ENCODE measurements around the gene S100A8. TPM values are rescaled to one million over a fixed set of nuclear protein-coding genes. Genes with fewer than 3 reads are reported as not detected.
"Not testable (repeated sequence)": the region's sequence is repeated elsewhere in the genome, so short reads cannot be mapped to it uniquely, and the experiment has no call there.

Gene S100A8
- polyA plus RNA-seq (2013, experiment 1 of 2; ENCODE audit: insufficient read length) = not detected
- 0.63 TPM for polyA plus RNA-seq (2013, experiment 2 of 2; ENCODE audit: insufficient read length)

DNA sequence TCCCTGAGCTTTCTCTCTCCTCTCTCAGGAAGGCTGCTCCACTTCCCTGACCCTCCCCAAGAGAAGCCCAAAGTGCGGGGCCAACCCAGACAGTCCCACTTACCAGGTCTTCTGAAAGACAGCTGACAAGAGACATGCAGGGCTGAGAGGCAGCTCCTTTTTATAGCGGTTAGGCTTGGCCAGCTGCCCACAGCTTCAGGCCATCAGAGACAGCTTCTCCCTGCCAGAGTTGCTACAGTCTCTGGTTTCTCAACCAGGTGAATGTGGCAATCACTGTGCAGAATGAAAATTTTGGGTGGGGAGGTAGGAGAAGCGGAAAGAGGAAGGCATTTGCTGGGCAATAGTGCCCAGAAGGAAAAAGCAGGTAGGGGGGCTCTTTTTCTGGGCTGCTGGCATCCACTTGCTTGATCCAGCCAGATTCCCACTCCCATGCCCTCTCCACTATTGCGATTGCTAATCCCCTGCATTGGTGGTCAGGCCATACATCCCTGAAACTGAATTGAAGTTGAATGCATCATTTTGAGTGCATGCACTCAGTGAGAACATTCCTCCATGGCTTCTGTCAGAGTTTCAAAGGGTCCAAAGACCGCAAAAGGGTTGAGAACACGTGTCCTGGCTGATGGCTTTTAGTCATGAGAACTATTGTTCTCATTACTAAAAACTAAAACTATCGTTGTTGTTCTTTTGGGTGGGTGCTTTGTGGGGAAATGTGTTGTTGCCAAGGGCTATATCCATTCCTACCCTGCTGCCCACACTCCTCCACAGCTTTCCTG lies at the start of gene S100A8:
Gene S100A8, minus strand, starts transcription at position 136 of the 773 bp plus-strand sequence. CDS start 538 bp downstream, outside the sequence.
- no peak for DNase-seq

DNA sequence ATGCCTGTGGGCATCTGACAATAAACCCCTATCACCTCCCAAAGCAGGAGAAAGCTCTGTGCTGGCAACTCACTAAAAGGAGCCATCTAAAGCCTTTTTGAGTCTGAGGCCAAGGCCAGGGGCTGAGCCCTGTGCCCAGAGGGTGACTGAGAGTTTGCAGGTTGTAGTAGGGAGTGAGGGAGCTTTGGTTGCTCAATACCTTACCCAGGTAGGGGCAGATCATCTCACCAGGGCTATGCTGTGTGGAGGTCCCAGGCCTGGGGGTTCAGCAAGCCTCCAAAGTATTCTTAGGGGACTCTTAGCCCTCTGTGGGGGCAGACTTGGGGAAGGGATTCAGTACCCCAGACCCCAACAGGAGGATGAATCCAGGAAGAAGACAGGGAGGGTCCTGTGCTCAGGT lies 48.4 kb upstream of the S100A8 start:
- DNase-seq = no peak

DNA sequence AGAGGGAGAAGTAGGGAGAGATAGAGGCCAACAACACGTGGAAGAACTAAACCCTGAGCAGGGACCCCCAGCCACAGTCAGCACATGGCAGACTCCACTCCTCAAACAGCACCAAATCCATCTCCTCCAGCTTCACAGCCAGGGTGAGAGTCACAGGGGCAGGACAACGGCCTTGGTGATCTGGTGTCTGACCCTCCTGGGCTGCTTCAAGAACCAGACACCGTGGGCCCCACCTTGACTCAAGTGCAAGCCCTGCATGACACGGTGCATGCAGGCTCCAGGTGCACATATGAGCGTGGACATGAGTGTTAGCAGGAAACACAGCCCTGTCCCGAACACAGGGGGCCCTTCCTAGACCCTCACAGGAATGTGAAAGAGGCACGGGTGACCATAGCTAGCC lies 47.7 kb upstream of the S100A8 start:
- no peak for DNase-seq

DNA sequence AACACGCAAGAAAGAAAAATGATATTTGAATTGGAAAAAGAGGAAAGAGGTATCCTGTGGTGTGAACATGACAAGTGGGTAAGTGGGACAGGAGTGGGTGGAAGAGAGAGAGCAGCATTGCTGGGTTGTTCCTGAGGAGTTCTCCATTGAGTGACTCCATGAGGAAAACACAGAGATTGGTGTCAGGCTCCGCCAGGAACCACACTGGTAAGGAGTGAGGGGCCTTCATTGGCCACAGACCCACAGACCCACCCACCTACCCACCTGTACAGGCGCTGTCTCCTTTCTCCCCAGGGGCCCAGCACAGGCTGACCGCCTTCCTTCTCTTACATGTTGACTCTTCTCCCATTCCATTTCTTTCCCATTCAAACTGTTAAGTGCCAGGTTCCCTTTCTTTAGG lies 46.4 kb upstream of the S100A8 start:
- no peak for DNase-seq

DNA sequence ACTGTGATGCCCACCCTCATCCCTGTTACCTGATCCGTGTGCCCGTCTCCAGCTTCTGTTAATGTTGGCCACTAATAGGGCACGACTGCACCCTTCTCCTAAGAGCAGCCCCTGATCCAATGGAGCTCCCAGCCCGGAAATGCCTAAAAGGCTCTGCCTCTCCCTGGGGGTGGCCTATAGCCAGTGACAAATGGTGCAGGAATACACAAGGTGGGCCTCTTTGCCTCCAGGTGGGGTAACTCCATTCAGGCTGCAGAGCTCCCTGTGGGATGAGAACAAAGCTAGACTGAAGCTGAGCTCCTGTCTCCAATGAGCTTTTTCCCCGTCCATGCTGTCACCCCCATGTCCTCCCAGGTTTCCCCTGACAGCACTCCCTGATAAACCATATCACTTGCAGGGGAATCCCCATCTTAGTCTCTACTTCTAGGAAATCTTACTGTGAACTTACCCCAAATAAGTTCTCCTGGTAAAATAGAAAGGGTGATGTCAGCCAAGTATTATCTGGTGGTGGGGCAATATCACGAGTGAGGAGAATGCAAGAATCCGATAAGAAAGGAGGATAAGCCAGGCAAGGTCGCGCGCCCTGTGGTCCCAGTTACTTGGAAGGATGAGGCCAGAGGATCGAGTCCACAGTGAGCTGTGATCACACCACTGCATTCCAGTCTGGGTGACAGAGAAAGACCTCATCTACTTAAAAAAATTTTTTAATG lies 44.0 kb upstream of the S100A8 start:
- no peak for DNase-seq

DNA sequence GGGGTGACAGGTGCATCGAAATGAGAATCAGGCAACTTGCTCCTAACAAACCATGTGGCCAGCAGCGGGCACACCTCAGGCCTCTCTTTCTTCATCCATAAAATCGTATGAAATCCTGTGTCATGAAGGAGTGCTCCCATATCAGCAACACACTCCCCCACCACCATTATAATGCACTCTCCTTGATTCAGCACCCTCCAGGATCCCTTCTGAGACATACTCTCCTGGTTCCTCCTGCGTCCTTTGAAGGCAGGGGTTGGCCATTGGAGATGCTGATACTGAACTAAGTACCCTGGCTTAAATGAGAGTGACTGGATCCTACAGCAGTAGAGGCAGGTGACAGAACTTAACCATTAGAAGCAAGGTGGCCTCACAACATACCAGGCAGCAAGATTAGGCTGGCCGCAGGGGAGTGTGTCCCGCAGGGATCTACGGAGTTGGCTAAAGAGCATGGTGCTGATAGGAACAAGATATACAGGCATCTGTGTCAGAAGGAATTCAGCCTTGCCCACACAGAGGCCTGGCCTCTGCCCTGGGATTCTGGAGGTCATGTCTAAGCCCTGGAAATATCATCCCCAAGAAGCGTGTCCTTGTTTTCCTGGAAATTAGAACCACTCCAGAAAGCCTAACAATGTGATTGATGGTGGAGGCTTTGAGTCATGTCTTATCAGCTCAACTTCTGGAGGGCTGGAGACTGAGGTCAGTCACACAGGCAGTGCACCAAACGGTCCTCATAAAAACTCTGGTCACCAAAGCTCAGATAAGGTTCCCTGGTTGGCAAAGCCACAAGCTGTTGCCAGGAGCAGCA lies 42.2 kb upstream of the S100A8 start:
- DNase-seq = no peak

DNA sequence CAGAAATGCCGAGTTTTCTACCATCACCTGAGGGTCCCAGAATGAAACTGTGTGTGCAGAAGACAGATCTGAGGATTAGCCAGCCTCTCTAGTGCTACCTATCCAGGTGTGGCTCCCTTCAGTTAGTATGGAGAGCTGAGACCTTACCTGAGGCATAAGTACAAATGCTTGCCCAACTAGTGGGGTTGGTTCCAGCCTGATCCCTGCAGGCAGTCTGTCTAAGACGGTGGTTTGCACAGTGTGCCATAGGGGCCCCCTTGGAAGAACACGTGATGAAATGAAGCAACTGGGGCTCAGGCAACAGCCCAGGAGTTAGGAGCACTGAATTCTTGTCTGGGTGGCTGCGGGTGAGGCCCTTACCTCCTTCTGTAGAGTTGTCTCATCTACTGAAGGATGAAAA lies 41.1 kb upstream of the S100A8 start:
- no peak for DNase-seq

DNA sequence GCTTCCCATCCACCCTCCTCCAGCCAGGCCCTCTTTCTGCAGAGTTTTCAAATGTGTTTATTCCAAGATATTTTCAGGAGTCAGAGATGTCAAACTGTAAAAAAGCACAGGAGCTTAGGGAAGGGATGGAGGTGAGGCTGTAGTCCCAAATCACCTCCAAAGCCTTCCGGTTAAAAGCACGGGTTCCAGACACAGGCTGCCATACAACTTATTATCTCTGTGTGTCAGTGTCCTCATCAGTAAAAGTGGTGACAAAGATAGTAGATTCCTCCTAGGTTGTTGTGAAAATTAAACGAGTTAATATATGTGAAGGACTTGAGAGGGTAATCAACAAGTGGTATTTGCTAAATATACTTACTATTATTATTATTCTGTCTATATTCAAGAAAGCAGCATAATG lies 40.6 kb upstream of the S100A8 start:
- DNase-seq = no peak

DNA sequence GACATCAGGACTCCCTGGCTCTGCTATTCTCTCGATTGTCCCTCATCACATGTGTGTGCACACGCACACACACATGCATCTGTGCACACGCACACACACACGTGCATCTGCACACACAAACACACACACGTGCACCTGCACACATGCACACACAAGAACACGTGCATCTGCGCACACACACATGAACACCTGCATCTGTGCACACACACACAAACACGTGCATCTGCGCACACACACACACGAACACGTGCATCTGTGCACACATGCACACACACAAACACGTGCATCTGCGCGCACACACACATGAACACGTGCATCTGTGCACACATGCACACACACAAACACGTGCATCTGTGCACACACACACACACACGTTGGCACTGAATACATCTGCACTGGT lies 40.1 kb upstream of the S100A8 start:
- DNase-seq = no peak

DNA sequence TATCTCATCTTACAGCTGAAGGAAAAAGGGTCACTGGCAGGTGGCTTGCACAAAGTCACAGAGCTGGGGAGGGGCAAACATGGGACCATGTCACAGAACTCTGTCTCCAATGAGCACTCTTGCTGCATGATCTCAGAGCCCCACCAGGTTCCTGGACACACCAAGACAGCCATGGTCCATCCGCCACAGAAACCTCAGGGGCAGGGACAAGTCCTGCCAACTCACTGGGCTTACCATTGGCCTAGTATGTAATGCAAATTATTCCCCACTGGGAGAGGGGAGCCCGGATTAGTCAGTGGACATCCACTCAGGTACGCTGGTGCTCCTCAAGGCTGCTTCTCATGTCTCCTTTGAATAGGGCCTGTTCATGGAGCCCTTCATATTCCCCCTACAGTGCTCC lies 39.7 kb upstream of the S100A8 start:
- no peak for DNase-seq

DNA sequence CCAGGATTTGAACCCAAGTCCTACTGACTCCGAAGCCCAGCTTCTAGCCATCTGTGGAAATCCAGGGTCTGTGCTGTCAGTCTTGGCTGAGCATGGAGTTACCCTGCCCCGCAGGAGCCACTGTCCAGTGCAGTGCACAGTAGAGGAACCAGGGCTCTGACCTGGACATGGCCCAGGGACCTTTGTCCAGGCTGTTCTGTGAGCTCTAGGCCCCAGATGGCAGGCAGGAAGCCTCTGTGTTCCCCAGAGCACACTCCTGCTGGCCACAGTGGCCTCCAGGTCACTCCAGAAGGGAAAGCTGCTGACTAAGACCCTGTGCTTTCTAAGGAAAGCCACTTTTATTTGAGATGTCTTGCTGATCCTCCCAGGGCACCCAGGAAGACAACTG lies 39.3 kb upstream of the S100A8 start:
- no peak for DNase-seq

DNA sequence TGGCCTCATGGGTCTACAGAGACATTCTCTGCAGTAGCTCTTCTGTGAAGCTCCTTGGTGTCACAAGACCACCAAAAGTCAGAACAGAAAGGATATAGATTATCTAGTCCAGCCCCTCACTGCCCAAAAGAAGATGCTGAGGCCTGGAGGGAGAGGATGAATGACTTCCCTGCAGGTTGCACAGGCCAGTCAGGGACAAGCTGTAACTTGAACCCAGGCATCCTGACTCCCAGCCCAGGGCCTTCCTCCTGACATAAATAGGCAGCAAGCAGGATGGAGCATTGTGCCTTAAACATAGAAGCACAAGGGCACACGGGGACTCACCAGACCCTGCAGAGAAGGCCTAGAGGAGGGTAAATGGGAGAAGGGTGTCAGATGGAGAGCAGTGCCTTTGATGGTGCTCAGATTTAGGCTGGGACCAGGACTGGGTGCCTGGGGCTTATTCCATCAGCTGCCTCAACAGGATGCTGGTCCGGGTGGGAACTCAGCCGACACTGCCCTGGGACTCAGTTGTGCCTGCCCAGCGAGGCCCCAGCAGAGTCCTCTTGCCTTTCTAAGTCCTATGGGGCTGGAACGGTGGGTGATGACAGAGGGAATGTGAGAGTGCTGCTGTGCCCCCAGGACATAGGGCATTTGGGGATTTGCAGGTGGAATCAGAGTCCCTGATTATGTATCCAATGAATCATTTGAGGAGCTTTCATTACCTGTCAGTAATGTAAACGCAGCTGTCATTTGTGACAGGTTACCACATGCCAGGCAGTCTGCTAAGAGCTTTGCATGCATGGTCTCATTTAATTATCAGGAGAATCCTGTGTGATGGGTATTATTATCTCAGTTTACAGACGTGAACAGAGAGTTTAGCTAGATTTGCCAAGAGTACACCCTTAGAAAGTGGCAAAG lies 38.6 kb upstream of the S100A8 start:
- no peak for DNase-seq

DNA sequence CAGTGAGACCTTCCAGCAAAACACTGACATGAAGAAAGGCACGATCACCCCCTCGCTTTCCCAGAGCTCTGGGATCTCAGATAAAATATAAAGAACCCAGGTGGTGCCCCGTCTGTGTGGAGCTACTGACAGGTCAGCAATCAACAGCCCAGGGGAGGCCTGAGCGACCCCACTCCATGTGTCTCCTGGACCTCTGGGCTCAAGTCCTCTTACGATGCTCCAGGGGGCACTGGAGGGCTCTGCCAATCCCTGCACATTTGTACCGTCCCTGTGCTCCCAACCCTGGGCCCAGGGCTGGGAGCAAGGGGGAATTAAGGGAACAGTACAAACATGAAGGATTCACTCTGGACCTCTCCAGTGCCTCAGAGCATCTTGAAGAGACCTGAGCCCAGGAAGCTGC lies 37.9 kb upstream of the S100A8 start:
- DNase-seq = no peak

DNA sequence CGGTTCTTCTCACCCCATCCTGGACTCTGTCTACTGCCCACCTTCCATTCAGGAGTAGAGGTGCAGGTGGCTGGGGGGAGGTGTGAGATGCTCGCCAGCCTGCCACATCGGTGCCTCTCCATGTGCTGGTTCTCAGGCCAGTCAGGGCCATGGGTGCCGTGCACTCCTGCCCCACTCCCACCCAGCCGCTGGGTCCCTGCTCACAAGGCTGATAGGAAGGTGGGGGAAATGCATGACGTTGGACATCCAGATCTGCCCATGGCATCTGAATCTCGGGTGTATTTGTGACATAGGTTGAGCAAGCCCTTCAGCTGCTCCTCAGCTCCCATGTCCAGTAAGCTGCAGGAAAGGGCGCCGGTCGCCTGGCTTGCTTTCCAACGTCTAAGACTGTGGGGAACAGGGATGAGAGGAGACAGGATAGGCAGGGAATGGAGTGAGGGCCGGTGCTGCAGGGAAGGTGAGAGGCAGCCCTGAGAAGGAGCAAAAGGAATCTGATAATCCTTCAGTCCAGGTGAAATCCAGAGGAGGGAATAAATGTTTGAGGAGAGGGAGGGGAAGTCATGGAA lies 37.3 kb upstream of the S100A8 start:
- no peak for DNase-seq

DNA sequence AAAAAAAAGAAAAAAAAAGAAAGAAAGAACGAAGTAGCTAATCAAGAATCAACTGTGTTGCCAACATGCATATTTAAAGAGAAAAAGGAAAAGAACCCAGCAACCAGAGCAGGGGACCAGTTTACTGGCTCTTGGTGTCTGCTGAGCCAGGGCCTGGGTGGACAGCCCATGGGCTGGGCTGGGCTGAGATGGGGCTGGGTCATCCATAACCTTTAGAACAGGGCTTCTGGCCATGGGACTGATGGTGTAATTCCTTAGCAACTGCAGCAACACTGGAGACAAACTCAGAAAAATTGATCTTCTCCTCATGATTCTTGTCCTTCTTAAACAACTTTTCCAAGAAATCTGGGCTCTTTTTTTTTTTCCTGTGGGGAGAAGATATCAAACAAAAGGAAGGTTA lies 35.9 kb upstream of the S100A8 start:
- no peak for DNase-seq

DNA sequence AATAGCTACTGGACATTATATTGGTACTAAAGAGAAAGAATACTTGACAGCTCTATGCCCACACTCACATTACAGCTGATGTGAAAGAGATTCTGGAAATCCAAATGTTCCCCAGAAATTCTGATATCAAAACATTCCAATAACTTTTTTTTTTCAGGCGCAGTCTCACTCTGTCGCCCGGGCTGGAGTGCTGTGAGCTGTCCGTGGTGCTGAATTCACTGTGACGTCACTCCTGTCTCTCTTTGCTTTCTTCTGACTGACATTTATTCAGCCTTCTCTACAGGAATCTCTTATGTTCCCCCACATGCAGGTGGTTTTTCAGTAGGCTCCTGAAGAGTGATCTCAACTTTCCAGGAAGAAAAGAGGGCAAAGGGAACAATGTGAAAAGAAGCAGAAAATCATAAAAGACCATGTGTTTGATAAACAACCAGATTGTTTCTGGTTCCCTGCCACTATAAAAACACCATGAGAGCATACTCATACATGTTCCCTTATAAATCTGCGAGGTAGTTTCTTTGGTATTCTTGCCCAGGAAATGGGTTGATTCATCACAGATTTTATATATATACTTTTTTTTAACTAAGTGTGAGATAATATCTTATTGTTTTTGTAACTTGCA lies 31.7 kb upstream of the S100A8 start:
- peak; percentile 60 for DNase-seq

DNA sequence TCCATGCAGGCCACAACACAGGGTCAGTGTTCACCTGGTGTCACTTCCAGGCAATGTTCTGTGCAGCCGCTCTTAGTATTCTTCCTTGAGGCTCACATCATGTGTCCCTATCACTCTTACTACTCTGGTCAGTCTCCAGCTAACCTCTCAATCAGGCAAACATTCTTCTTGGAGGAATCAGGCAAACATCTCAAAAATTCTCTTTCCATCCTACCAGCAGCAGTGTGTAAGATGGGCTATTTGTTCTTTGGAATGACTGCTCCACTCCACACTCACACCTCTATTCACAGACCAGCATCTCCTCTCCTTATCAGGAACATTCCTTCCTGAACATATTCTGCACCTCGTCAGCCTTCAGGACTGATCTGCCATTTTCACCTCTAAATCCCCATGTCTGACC lies 29.4 kb upstream of the S100A8 start:
- no peak for DNase-seq

DNA sequence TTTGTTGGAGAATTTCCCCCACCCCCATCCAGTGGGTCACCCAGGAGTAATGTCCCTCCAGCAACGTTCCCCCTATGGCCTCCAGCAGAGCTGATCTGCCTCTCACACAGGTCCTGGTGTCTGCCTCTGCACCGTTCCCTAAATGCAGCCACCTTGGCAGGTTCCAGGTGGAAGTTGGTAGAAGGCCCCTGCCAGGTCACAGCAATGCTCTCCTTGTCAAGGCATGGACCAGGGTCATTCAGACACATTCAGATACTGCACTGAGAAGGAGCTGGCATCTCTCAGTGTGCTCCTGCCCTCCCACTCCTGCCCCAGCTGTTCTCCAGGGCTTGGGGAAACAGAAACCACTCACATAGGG lies 28.5 kb upstream of the S100A8 start:
- DNase-seq = not testable (repeated sequence)

DNA sequence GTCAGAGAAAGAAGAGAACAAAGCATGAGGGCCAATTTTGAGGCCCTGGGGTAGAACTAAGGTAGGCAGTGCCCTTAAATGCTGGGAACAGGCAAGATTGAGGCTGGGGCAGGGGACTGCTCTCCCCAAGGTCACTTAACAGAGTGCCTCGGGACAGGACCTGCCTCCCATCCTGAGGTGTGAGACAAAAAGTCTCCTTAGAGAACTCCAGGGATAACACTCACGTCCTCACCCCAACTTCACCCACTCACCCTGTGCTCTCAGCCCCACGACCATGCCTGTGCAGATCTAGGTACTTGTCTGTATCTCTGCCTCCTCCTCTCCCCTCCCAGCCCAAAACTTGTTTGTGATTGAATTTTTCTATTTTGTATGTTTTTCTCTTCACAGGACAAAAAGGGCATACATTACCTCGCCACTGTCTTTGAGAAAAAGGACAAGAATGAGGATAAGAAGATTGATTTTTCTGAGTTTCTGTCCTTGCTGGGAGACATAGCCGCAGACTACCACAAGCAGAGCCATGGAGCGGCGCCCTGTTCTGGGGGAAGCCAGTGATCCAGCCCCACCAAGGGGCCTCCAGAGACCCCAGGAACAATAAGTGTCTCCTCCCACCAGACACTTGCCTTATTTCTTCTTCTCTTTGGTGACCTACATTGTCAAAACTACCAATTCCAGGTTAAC lies 28.0 kb upstream of the S100A8 start:
- not testable (repeated sequence) for DNase-seq

DNA sequence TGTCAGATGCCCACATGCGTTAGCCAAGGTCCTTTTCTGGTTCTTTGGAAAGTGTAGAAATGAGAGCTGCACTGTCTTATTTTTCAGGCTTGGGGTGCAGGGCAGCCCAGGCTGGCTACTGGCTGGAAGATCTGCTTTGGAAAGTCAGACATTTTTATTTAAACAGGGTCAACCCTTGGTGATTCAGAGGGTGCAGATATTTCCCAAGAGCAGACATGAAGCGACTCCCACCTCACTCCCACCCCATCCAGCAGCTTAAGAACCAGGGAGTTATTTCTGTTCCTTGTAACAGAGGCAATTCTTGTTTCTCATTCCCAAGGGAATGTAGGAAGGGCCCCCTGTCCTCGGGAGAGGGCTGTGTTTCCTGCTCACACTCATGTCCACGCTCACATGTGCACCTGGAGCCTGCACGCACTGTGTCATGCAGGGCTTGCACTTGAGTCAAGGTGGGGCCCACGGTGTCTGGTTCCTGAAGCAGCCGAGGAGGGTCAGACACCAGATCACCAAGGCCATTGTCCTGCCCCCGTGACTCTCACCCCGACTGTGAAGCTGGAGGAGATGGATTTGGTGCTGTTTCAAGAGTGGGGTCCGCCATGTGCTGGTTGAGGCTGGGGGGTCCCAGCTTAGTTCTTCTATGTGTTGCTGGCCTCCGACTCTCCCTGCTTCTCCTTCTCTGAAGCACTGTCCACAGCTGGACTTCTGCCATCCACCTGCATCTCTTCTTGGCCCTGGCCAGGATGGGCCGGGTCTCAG lies 26.4 kb upstream of the S100A8 start:
- DNase-seq = no peak
